Myocyte (in vitro differentiated cells): ENCODE data around the gene ARHGAP22. TPM values are rescaled to one million over a fixed set of nuclear protein-coding genes. Genes with fewer than 3 reads are reported as not detected.

Experiments used
- DNase-seq: peaks from one replicate; pipeline ENCODE4 v3.0.0-alpha.2; 2012; ENCODE audit warnings: low read depth
- total RNA-seq: library from RNA; depleted of rRNA; stranded (reverse); fragments of >200 nt; gene quantifications from 2 replicates; pipeline ENCODE4 v1.2.3, GENCODE V29; 2014

The ARHGAP22 gene
- total RNA-seq, 1 donor from 2014 or later, result 42.8 TPM

DNA sequence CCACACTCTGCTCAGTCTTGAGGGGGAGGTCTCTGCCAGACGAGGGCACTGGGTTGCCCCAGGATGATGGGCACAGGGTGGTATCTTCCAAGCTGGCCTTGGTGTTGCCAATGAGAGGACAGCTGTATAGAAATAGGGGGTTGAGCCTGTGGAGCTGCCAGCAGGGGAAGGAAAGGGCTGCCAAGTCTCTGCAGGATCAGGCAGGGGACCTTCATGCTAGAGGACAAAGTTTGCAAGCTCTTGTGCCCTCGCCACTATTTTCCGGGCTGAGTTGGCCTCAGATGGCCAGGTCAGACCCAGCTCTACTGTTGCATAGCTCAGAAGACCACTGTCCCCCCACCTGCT is 68.7 kb downstream of the ARHGAP22 start:
- no peak for DNase-seq

DNA sequence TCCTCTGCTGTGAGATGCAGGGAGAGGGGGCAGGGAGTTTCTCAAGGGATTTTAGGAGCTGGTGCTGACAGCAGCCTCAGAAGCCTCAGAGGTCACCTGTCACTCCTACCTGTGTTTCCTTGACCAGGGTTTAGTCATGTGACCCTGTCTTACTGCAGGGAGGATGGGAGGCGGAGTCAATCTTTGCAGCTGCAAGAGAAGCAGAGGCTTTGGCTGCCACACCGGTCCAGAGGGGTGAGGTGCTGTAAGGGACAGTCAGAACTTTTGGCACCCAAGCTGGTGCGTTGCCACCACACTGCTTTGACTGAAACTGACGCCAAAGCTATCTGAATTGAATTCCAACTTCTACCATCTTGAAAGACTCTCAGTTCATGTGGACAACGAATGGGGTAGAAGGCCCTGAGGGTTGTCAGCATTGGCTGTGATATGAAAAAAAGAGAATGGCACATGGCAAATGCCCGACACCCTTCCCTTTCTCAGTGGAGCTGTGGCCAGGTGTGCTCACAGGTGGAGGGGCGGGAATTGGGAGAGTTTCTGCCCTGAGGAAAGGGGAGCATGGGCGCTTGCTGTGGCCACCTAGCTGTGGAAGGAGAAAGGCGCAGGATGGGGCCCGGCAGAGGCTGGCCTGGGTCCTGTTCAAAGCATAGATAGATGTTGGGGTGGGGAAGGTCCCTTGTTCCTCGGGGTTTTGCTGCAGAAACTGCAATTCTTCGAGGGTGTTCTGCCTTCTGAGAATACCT is 69.3 kb downstream of the ARHGAP22 start:
- no peak for DNase-seq

GRCh38 chr10:48533951-48534720 is 70.7 kb downstream of the ARHGAP22 start:
- peak; percentile 51 for DNase-seq

DNA sequence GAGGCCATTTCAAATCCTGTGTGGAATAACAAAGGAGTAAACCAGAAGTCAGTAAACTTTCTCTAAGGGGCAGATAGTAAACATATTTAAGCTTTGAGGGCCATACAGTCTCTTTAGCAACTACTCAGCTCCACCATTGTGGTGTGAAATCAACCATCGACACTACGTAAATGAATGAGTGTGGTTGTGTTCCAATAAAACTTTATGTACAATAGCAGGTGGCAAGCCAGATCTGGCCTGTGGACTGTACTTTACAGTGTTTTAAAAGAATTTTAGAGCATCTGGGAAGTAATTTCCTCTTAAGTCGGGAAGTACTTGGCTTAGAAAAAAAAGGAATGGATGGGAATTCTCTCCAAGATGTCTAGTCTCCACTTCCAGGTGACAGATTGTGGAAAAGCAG is 71.3 kb downstream of the ARHGAP22 start:
- DNase-seq, result no peak

DNA sequence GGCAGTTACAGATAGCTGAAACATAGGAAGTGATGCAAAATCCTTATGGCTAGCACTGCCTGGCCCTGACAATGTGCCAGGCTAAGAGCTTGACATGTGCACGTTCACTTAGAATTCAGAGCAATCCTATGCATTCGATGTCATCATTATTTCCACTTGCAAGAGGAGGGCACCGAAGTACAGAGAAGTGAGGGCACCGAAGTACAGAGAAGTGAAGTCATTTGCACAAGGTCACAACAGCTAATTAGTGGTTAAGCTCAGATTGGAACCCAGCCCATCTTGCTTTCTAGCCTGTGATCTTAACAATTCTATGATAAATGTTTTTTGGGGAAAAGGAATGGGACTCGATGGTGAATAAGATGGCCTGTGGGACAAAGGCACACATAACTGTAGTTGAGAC is 73.4 kb downstream of the ARHGAP22 start:
- DNase-seq, result no peak

DNA sequence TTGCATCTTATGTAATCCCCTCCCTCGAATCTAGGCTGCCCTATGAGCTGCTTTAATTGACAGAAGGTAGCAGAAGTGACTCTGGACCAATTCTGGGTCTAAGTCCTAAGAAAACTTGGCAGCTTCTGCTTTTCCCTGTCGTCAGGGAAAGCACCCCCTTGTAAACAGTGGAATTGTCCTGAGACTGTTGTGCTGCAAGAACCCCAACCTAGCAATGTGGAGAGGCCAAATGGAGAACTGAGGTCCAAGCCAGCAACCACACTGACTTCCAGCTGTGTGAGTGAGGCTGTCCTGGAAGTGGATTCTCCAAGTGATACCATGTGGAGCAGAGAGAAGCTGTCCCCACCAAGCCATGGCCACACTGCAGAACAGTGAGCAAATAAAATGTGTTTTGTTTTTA is 75.5 kb downstream of the ARHGAP22 start:
- DNase-seq, result no peak

DNA sequence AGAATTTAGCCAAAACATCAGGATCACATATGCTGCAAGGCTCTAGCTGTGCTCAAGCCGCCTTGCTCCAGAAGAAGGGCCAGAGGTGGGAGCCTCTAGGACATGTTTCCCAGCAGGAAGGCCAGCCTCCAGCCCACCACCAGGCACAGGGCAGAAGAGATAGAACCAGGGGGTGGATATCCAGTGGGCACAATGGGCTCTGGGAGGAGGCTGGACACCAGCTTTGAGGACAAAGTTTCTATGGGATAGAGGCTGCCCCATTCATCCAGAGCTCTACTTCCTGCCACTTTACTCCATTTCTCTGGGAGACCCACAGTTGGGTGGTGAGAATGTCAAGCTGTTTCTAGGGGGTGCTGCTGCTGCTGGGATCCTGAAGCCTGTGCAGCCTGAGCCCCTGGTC is 77.1 kb downstream of the ARHGAP22 start:
- no peak for DNase-seq

GRCh38 chr10:48526846-48527505 is 77.9 kb downstream of the ARHGAP22 start:
- no peak for DNase-seq

- DNase-seq, result peak; percentile 57
Measured at GRCh38 chr10:48526011-48526821, 78.7 kb downstream of the ARHGAP22 start.

DNA sequence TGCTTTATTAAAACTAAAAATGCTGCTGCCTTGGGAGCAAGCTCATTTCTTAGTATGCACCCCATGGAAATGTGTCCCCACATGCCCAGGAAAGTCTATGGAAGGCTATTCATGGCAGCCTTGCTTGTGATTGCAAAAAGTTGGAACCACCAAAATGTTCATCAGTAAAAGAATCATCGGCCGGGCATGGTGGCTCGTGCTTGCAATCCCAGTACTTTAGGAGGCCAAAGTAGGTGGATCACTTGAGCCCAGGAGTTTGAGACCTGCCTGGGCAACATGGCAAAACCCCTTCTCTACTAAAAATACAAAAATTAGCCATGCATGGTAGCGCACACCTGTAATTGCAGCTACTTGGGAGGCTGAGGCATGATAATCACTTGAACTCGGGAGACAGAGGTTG is 79.8 kb downstream of the ARHGAP22 start:
- DNase-seq, result no peak

DNA sequence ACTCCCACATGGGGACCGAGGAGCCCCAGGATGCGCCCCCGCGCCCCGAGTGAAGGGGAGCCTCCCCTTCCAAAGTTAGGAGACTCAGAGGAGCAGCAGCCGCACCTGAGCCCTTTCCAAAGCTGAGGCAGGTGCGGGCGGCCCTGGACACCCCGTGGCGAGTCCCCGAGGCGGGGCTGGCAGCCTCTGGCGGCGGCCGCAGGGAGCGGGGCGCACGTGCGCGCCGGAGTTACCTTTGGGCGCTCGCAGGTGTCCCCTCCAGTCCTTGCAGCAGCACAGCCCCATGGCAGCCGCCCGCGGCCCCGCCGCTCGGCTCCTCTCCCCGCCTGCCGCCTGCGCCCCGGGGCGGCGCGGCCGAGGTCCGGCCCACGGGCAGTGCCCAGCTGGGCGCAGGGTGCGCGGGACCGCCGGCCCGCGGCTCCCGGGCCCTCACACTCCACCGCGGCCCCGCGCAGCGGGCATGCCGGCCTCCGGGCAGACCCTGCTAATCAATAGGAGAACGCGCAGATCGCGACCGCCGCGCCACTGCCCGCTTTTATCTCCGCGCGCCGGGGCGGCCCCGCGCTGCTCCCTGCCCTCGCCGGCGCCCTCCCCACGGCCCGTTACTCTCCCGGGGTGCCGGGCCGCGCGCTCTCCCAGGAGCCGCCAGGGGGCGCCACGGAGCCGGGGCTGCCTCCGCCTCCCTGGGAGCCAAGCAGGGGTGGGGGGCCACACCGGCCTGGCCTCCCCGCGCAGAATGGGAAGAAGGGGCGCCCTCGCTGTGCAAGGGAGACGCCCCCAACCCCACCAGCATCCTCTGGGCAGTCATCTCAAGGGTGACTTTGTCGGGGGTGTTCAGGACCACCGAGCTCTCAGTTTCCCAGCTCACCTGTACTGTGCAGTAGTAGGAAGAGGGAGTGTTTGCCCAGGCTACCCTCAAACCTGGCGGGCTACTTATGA is 80.8 kb downstream of the ARHGAP22 start:
- DNase-seq, result no peak

DNA sequence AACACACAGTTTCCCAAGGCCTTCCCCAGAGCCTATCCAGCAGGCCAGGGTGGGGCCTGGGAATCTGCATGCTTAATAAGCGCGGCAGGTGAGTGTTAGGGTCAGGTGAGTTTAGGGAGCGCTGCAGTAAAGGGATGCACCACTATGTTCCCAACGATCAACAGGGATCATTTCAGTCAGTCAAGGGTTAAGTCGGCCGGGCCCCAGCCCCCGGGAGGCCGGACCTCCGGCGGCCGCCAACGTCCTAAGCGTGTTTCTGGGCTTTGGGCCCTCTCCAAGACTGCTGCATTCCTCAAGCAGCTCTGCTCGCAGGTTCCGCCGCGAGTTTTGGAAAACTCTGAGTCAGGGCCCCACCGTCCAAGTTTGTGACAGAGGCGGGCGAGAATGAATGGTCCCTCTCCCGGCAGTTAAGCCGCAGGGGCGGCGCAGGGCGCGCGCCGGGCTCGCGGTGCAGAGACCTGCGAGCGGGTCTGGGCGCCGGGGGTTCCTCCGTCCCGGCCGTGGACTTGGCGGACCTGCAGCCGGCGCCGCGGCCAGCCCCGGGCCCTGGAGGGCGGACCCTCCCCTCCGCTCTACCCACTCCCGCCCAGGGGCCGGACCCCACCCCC is 81.6 kb downstream of the ARHGAP22 start:
- DNase-seq, result peak; percentile 73

DNA sequence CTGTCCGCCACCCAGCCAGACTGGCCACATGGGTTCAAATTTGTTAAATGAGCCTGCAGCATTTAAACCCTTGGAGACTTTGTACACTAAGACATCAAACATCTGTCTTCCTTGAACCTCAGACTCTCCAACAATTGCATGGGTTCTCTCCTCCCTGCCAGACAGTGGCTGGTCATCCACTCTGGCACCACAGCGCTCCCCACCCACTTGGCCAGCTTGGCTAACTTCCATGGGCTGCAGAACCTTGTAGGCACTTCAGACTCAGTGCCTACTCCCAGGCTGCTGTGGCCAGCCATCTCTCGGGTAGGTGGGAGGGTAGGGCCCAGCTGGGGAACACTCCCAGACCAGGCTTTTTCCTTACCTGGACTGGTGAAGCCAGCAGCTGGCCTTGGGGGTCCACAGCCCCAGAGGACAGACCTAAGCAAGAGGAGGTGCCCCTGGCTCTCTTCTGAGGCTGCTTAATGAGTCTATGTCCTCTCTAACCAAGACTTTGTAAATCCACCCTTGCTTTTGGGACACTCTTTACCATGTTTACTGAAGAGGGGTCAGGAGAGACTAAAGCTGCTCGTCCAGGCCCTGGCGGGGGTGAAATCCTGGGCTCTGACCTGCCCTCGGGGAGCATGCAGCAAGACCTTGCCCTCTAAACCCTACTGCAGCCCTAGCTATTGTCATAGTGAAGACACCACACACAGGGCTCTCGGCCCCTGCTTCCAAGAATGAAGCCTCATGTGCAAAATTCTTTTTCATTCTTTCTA is 82.7 kb downstream of the ARHGAP22 start:
- peak; percentile 56 for DNase-seq

- no peak for DNase-seq
Measured at GRCh38 chr10:48520594-48520993, 84.3 kb downstream of the ARHGAP22 start.

- DNase-seq, result no peak
Measured at GRCh38 chr10:48520184-48520506, 84.7 kb downstream of the ARHGAP22 start.

DNA sequence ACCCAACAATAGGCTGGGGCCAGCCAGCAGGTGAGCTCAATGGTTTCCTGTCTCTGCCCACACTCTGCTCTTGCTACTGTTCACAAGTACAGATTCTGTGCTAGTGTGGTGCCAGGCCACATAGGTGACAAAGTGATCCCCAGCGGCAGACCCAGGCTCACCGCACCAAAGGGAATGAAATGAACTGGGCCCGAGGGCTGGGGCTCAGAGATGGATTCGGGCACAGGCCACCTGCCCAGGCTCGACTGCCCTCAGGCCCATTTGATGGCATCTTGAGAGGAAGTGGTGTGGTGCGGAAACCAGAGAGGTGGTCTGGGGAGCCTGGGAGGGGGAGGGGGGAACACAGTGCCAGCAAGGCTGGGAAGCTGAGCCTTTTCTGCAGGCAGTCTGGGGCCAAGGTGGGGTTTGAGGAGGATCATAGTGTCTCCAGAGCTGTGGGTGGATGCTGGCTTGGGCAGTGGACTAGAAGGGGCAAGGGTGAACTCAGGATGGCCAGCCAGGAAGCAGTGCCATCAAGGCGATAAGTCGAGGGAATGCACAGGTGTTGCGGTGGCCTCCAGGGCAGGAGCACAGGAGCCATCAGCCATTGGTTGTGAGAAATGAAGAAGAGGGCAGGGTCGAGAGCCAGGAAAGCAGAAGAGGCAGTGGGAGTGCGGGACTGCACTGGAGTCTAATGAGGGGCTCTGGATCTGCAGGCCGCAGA is 85.2 kb downstream of the ARHGAP22 start:
- DNase-seq, result no peak

DNA sequence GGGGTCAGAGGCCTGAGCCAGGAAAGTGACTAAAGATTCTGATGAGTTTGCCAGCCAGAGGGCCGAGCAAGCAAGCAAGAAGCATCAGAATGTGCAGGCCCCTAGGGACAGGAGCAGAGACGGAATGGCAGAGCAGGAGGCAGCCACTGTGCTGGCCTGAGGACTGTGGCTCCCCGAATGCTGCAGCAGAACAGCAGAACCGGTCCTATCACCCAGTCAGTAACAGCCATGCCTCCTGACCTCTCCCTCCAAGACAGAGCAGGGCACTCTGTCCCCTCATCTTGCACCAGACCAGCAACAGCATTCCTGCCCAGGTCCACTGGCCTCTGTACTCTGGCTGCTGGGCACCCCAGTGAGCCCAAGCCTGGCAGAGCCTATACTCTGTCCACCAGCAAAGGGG is 85.9 kb downstream of the ARHGAP22 start:
- no peak for DNase-seq

- DNase-seq, result no peak
Measured at GRCh38 chr10:48517911-48518811, 86.7 kb downstream of the ARHGAP22 start.
